HG02623 (cell line): ENCODE measurements around the gene CYB5R3.
"Not testable (repeated sequence)": the region's sequence is repeated elsewhere in the genome, so short reads cannot be mapped to it uniquely, and the experiment has no call there.

Experiments used
- ATAC-seq: cut with Tn5 transposase; IDR thresholded peaks from one replicate; pipeline ENCODE4 v1.9.1; 2021; ENCODE audit warnings: moderate library complexity; ENCODE audit not compliant: unreplicated experiment

CYB5R3 gene

DNA sequence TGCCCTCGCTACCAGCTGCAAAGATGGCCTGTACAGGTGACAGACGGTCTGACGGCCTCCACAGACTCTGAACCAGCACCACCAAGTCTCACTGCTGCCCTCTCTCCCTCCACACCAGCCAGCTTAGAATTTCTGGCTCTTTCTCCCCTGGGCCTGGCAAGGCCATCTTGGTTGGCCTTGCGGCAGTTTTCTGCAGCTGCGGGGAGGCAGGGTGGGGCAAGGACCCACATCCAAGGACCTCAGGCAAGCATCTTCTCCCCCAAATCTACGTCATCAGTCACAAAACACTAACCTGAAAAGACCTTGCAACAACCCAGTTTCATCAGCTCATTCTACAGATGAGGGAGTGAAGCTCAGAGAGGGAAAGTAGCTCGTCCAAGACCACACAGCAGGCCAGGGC is 22.8 kb downstream of the CYB5R3 start:
- ATAC-seq, result no peak

DNA sequence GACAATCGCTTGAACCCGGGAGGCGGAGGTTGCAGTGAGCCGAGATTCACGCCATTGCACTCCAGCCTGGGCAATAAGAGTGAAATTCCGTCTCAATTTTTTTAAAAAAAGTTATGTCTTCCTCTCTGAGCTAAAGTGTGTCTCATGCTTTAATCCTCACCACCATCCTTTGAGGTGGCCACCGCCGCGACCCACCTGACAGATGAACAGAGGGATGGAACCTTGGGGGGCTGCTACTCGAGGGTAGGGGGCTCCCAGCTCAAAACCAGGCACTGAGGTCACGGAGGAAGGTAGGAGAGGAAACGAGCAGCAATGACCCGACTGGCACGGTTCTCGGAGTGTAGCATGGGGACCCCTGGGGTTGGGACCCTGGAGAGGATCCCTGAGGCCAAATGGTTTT is 23.8 kb downstream of the CYB5R3 start:
- no peak for ATAC-seq

DNA sequence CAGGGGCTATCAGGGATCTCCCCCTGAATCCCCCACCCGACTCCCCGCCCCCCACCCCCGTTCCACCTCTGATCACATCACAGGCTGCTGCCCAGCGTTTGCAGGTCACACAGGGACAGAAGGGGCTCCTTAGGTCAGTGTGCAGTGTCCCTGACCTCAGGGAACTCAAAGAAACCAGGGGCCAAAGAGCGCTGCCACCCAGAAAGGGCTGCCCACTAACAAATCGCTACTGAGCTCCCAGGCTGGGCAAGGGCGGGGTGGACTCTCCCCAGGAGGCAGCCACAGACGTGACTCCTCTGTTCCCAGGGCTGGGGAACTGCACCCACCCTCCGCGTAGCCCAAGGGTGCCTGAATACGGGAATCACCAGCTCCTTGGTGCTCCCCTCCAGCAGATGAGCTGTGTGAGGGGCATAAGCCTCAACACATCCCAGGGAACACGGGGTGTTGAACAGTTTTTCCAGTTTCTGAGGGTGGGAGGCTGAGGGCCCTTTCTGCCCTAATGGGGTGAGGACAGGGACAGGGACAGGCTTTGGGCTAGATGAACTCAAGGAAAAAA is 24.6 kb downstream of the CYB5R3 start:
- no peak for ATAC-seq

DNA sequence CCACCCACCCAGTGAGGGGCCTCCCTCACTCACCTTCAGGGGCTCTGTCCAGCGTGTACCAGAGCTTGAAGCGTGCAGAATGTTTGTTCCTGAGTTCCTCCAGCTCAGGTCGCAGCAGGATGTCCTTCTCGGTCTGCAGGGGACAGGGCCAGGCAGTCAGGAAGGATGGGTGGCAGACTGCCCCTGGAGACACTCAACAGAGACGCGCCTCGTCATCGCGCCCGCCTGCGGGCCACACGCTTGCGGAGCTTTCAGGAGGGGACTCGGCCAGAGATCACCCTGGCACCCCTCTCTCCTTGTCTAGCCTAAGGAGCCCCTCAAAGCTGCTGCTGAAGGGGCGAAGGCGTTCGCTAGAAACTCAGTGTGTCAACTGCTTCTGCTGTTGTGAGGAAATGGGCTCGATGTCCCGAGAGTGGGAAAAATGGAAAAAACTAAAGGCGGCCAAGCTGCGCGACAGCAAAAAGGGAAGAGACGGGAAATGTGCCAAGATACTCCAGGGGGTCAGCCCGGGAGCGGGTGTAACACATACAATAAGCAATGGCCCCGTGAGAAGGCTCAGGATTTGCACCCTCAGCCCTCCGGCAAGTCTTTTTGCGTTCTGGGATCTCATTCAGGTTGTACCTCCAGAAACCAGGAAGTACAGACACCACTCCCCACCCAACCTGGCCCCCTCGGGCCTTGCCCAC is 25.3 kb downstream of the CYB5R3 start:
- no peak for ATAC-seq

- no peak for ATAC-seq
Observed at GRCh38 chr22:42623301-42623751, 25.9 kb downstream of the CYB5R3 start.

DNA sequence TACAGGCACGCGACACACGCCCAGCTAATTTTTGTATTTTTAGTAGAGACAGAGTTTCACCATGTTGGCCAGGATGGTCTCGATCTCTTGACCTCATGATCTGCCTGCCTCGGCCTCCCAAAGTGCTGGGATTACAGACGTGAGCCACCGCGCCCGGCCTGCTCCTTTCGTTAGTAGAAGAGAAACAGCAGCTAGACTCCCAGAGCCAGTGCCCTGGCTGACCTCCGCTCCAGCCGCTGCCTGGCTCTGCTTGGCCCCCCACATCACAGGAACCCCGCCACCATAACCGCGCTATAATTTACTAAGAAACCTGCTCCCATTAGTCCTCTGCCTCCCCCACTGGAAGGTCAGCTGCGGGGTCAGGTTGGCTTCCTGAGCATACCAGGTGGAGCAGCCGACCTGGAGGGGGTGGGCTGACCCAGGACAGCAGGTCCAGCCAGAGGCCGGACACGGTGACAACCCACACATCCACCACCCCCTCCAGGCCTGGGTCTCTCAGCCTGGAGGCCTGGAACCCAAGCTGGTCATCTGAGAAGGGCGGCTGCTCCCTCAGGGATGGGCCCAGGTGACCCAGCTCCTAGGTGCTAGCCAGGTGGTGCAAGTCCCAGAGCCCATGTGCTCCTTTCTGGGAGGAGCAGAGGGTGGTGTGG is 27.0 kb downstream of the CYB5R3 start:
- ATAC-seq, result no peak

- ATAC-seq, result no peak
Observed at GRCh38 chr22:42621505-42622002, 27.6 kb downstream of the CYB5R3 start.

- ATAC-seq, result no peak
Observed at GRCh38 chr22:42620084-42620483, 29.1 kb downstream of the CYB5R3 start.

DNA sequence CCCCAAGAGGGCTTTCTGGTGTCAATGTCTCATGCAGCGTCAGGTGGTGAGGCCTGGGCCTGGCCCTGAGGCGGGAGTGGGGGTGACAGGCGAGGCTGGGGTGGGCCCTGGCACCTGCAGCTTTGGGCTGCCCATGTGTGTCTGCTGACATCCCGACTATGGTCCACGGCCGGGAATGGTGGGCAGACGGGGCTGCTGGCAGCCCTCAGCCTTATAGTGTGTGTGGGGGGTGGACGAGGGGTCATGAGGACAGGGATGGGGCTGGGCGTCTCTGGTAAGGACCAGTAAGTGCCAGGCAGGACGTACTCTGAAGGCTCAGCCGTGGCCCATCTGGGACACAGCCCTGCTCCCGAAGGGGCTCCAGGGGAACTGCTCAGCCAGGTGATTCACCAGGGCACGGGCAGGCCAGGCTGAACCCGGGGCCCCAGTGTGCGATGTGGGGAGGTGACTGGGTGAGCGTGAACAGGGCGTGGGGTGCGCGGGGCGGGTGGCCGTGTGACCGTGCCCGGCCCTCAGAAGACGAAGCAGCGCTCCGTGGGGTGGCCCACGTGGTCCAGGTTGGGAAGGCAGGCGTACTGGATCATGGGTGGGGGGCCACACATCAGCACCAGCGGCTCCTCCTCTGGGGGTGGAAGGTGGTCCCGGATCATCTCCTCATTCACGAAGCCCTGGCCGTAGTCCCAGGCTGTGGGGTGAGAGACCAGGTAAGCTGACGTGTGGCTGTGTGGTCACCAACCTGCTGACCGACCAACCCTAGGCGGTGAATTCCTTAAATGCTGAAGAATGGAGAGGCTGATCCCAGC is 29.7 kb downstream of the CYB5R3 start:
- no peak for ATAC-seq

DNA sequence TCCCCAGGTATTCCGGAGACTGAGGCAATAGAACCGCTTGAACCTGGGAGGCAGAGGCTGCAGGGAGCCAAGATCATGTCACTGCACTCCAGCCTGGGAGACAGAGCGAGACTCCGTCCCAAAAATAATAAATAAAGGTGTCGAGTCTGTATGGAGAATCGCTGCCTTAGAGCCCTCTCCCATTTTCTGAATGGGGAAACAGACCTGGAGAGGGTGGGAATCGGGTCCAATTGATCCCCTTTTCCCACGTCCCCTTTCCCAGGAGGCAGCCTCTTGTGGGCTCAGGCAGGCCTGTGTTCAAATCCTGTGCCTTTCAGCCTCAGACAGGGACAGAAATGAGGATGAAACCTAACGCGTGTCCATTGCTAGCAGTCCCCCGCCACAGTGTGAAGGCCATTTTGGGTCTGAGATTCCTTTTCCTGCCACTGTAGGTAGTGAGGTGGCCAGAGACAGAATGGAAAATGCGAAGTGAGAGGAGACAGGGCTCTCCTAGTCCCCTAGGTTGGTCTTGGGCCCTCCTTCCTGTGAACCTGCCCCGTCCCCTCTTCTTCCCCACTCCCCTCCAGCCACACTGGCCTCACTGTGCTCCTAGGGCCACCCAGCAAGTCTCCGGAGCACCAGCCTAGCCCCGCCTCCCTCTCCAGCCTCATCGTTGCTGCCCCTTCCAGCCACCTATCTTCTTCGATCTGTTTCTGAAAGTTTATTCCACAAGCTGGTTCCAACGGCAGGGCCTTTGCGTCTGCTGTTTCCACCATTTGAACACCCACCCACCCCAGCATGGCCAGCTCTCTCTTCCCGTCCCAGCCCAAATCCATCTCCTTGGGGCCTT is 31.8 kb downstream of the CYB5R3 start:
- ATAC-seq, result no peak

- ATAC-seq, result not testable (repeated sequence)
Observed at GRCh38 chr22:42615860-42616175, 33.4 kb downstream of the CYB5R3 start.

- peak; percentile 43 for ATAC-seq
Observed at GRCh38 chr22:42615092-42615859, 33.9 kb downstream of the CYB5R3 start.

- peak; percentile 67 for ATAC-seq
Observed at GRCh38 chr22:42614312-42615091, 34.7 kb downstream of the CYB5R3 start, which contains the start of gene POLDIP3. Gene POLDIP3 (minus strand): TSS chr22:42614883. CDS start chr22:42614857, 26 bp downstream.

GRCh38 chr22:42613872-42614301 is 35.3 kb downstream of the CYB5R3 start:
- no peak for ATAC-seq

- no peak for ATAC-seq
Observed at GRCh38 chr22:42612336-42612735, 36.9 kb downstream of the CYB5R3 start.

GRCh38 chr22:42611051-42611450 is 38.1 kb downstream of the CYB5R3 start:
- no peak for ATAC-seq

GRCh38 chr22:42610186-42610585 is 39.0 kb downstream of the CYB5R3 start:
- ATAC-seq, result no peak

- no peak for ATAC-seq
Observed at GRCh38 chr22:42608823-42609361, 40.3 kb downstream of the CYB5R3 start.
